ENCODE data around the gene GSE1. TPM values are rescaled to one million over a fixed set of nuclear protein-coding genes. Genes with fewer than 3 reads are reported as not detected.

The GSE1 gene
- total and polyA plus RNA-seq, 2 of the 13 experiments (the other 11 are each of a cell fraction or from before 2014, with no cell fraction given) = 16.1 to 31.2 TPM

DNA sequence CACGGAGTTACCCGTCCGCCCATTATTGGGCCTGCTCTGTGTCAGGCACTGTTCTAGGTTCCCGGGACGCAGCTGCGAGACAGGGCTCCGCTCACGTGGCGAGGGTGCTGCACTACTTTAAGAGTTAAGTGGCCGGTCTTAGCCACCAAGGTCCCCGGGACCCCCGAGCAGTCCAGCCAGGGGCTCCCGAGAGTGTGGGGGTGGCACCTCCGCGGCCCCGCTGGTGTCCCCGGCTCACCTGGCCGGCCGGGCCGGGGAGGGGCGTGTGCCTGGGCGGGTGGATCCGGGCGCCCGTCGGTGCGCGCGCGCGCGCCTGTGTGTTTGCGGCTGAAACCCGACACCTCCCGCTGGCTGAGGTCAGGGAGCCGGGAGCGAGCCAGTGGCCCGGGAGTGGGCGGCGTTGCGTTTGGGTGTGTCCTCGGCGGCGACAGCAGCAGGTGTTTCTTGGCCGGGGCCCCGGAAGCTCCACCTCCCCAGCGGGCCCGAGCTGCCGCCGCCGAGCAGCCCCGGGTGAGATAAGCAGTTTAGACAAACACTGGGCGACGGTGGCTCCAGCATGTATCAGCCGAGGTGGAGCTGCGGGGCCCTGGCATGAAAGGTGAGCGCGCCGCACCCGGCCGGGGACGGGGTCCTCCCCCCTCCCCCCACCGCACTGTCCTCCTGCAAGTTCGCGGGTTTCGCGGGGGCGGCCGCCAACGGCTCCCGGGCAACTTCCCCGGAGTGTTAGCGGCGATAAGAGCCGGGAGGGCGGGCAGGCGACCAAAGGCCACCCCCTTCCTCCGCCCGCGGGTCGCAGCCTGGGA, at the start of gene GSE1 (continued):
- TF ChIP-seq, protein P1, sequence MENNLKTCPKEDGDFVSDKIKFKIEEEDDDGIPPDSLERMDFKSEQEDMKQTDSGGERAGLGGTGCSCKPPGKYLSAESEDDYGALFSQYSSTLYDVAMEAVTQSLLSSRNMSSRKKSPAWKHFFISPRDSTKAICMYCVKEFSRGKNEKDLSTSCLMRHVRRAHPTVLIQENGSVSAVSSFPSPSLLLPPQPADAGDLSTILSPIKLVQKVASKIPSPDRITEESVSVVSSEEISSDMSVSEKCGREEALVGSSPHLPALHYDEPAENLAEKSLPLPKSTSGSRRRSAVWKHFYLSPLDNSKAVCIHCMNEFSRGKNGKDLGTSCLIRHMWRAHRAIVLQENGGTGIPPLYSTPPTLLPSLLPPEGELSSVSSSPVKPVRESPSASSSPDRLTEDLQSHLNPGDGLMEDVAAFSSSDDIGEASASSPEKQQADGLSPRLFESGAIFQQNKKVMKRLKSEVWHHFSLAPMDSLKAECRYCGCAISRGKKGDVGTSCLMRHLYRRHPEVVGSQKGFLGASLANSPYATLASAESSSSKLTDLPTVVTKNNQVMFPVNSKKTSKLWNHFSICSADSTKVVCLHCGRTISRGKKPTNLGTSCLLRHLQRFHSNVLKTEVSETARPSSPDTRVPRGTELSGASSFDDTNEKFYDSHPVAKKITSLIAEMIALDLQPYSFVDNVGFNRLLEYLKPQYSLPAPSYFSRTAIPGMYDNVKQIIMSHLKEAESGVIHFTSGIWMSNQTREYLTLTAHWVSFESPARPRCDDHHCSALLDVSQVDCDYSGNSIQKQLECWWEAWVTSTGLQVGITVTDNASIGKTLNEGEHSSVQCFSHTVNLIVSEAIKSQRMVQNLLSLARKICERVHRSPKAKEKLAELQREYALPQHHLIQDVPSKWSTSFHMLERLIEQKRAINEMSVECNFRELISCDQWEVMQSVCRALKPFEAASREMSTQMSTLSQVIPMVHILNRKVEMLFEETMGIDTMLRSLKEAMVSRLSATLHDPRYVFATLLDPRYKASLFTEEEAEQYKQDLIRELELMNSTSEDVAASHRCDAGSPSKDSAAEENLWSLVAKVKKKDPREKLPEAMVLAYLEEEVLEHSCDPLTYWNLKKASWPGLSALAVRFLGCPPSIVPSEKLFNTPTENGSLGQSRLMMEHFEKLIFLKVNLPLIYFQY (CRISPR knock-in tag; IDR thresholded peaks at IDR 0.05; ENCODE audit: borderline replicate concordance) = no peak; the same call in 1 of the 2 replicates
- TF ChIP-seq ZNF331 (CRISPR knock-in tag; IDR thresholded peaks at IDR 0.05) = peak; percentile 59
- TF ChIP-seq RAD21 (CRISPR knock-in tag; IDR thresholded peaks at IDR 0.05) = peak; percentile 52; the same call in 1 of the 2 replicates
- no peak for TF ChIP-seq KLF11 (CRISPR knock-in tag; IDR thresholded peaks at IDR 0.05)
- peak; percentile 40 for TF ChIP-seq ZNF883 (CRISPR knock-in tag; IDR thresholded peaks at IDR 0.05; ENCODE audit: not compliant biosample characterization)
- TF ChIP-seq, protein P2, sequence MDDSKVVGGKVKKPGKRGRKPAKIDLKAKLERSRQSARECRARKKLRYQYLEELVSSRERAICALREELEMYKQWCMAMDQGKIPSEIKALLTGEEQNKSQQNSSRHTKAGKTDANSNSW (CRISPR knock-in tag; IDR thresholded peaks at IDR 0.05; ENCODE audit: borderline replicate concordance) = no peak
- TF ChIP-seq, protein P3, sequence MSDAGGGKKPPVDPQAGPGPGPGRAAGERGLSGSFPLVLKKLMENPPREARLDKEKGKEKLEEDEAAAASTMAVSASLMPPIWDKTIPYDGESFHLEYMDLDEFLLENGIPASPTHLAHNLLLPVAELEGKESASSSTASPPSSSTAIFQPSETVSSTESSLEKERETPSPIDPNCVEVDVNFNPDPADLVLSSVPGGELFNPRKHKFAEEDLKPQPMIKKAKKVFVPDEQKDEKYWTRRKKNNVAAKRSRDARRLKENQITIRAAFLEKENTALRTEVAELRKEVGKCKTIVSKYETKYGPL (CRISPR knock-in tag; IDR thresholded peaks at IDR 0.05) = no peak
- TF ChIP-seq, protein P4, sequence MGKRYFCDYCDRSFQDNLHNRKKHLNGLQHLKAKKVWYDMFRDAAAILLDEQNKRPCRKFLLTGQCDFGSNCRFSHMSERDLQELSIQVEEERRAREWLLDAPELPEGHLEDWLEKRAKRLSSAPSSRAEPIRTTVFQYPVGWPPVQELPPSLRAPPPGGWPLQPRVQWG (CRISPR knock-in tag; IDR thresholded peaks at IDR 0.05; ENCODE audit: borderline replicate concordance, low read depth) = no peak
- 0 out of 2 replicates have a peak, but pooled peaks have one; percentile 42 for TF ChIP-seq ZNF296 (CRISPR knock-in tag; conservative IDR thresholded peaks at IDR 0.05)
- TF ChIP-seq ZNF672 (CRISPR knock-in tag; IDR thresholded peaks at IDR 0.05) = no peak
- no peak for TF ChIP-seq RAD51 (IDR thresholded peaks at IDR 0.05; ENCODE audit: borderline replicate concordance)
- TF ChIP-seq ZFP36 (IDR thresholded peaks at IDR 0.05; ENCODE audit: borderline replicate concordance, low read depth, low read length, partially characterized antibody) = no peak
- TF ChIP-seq, protein P5, sequence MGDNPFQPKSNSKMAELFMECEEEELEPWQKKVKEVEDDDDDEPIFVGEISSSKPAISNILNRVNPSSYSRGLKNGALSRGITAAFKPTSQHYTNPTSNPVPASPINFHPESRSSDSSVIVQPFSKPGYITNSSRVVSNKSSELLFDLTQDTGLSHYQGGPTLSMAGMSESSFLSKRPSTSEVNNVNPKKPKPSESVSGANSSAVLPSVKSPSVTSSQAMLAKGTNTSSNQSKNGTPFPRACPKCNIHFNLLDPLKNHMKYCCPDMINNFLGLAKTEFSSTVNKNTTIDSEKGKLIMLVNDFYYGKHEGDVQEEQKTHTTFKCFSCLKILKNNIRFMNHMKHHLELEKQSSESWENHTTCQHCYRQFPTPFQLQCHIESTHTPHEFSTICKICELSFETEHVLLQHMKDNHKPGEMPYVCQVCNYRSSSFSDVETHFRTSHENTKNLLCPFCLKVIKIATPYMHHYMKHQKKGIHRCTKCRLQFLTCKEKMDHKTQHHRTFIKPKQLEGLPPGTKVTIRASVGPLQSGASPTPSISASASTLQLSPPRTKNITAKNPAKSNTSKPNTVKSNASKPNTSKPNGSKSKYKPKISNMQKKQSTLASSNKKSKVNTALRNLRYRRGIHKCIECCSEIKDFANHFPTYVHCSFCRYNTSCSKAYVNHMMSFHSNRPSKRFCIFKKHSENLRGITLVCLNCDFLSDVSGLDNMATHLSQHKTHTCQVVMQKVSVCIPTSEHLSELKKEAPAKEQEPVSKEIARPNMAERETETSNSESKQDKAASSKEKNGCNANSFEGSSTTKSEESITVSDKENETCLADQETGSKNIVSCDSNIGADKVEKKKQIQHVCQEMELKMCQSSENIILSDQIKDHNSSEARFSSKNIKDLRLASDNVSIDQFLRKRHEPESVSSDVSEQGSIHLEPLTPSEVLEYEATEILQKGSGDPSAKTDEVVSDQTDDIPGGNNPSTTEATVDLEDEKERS (CRISPR knock-in tag; IDR thresholded peaks at IDR 0.05) = no peak
- TF ChIP-seq ZKSCAN5 (CRISPR knock-in tag; IDR thresholded peaks at IDR 0.05) = no peak
- TF ChIP-seq, protein P6, sequence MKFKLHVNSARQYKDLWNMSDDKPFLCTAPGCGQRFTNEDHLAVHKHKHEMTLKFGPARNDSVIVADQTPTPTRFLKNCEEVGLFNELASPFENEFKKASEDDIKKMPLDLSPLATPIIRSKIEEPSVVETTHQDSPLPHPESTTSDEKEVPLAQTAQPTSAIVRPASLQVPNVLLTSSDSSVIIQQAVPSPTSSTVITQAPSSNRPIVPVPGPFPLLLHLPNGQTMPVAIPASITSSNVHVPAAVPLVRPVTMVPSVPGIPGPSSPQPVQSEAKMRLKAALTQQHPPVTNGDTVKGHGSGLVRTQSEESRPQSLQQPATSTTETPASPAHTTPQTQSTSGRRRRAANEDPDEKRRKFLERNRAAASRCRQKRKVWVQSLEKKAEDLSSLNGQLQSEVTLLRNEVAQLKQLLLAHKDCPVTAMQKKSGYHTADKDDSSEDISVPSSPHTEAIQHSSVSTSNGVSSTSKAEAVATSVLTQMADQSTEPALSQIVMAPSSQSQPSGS (CRISPR knock-in tag; IDR thresholded peaks at IDR 0.05) = peak; percentile 68; the same call in 1 of the 2 replicates
- TF ChIP-seq ADNP (CRISPR knock-in tag; IDR thresholded peaks at IDR 0.05) = no peak
- peak; percentile 22; the same call in 1 of the 2 replicates for TF ChIP-seq CREB1 (IDR thresholded peaks at IDR 0.05)
- no peak for TF ChIP-seq CREB1 (CRISPR knock-in tag; IDR thresholded peaks at IDR 0.05)
- TF ChIP-seq ZNF451 (CRISPR knock-in tag; IDR thresholded peaks at IDR 0.05) = peak; percentile 70
